IMR-90 (cell line): ENCODE data around the gene SLC37A3. TPM values are rescaled to one million over a fixed set of nuclear protein-coding genes. Genes with fewer than 3 reads are reported as not detected.

Experiments used
- ATAC-seq: fragments of 200-7000 bp; cut with Tn5 transposase; 2 replicates; pipeline ENCODE4 v1.9.1; 2020; ENCODE audit warnings: low read depth, mild to moderate bottlenecking, moderate library complexity
- BruUV-seq: library from RNA; stranded (reverse); fragments of 400-500 nt; replicated peaks from 2 replicates; lab custom pipeline; 2021; lab: Mats Ljungman, UMichigan
- CTCF ChIA-PET: fragments of 300-600 bp; formaldehyde crosslinking; extraction: SDS; loops from one replicate; lab custom pipeline; 2021; ENCODE audit warnings: antibody characterized with exemption; lab: Yijun Ruan, JAX
- POLR2A ChIA-PET: fragments of 300-600 bp; sonication (Branson Sonifier 250); formaldehyde crosslinking; loops from one replicate; lab custom pipeline; 2022; ENCODE audit warnings: antibody characterized with exemption; ENCODE audit not compliant: unreplicated experiment; lab: Charles Lee
- DNase-seq: peaks from one replicate; pipeline ENCODE4 v3.0.0; 2013
- H2AFZ ChIP-seq: replicated peaks from 2 replicates; pipeline ENCODE3; 2013; ENCODE audit warnings: low read length, mild to moderate bottlenecking; ENCODE audit not compliant: poor library complexity
- H2AK5ac ChIP-seq: 2 replicates; pipeline ENCODE4 v1.6.1; 2013; ENCODE audit warnings: low read depth, low read length, inconsistent platforms
- H2AK9ac ChIP-seq: replicated peaks from 2 replicates; pipeline ENCODE3; 2013; ENCODE audit warnings: mild to moderate bottlenecking, low read depth, low read length, moderate library complexity; ENCODE audit not compliant: poor library complexity
- H2BK120ac ChIP-seq: 2 replicates; pipeline ENCODE4 v1.6.1; 2013; ENCODE audit warnings: low read depth, low read length, inconsistent platforms
- H2BK15ac ChIP-seq: 3 replicates; pipeline ENCODE4 v1.6.1; 2013; ENCODE audit warnings: low read depth, low read length, inconsistent platforms
- H2BK20ac ChIP-seq: 2 replicates; pipeline ENCODE4 v1.6.1; 2013; ENCODE audit warnings: low read depth, mild to moderate bottlenecking, inconsistent platforms, low read length, moderate library complexity
- H2BK5ac ChIP-seq: 2 replicates; pipeline ENCODE4 v1.6.1; 2013; ENCODE audit warnings: mild to moderate bottlenecking, low read depth, low read length, inconsistent platforms; ENCODE audit not compliant: poor library complexity, severe bottlenecking
- H3K14ac ChIP-seq: replicated peaks from 2 replicates; pipeline ENCODE4 v1.6.1; 2013; ENCODE audit warnings: low read depth, low read length, inconsistent platforms
- H3K18ac ChIP-seq: 2 replicates; pipeline ENCODE4 v1.6.1; 2013; ENCODE audit warnings: low read depth, low read length, control low read depth
- H3K23ac ChIP-seq: 2 replicates; pipeline ENCODE4 v1.6.1; 2013; ENCODE audit warnings: low read depth, low read length, inconsistent platforms
- H3K27ac ChIP-seq: 2 replicates; pipeline ENCODE4 v1.5.1; 2013; ENCODE audit warnings: mild to moderate bottlenecking, control low read depth, low read length; ENCODE audit not compliant: insufficient read depth
- H3K27me3 ChIP-seq: 2 replicates; pipeline ENCODE4 v1.6.1; 2013; ENCODE audit warnings: low read length; ENCODE audit not compliant: control insufficient read depth, insufficient read depth
- H3K36me3 ChIP-seq: 2 replicates; pipeline ENCODE4 v1.6.1; 2013; ENCODE audit warnings: low read length, mixed read lengths; ENCODE audit not compliant: control insufficient read depth, insufficient read depth
- H3K4ac ChIP-seq: 2 replicates; pipeline ENCODE4 v1.6.1; 2013; ENCODE audit warnings: low read depth, low read length, inconsistent platforms
- H3K4me1 ChIP-seq: 2 replicates; pipeline ENCODE4 v1.6.1; 2013; ENCODE audit warnings: low read length, mixed read lengths; ENCODE audit not compliant: control insufficient read depth, insufficient read depth
- H3K4me2 ChIP-seq: 2 replicates; pipeline ENCODE4 v1.6.1; 2013; ENCODE audit warnings: low read depth, mild to moderate bottlenecking, control low read depth, low read length, moderate library complexity
- H3K4me3 ChIP-seq: 2 replicates; pipeline ENCODE4 v1.5.1; 2013; ENCODE audit warnings: low read depth, mild to moderate bottlenecking, control low read depth, low read length, moderate library complexity; ENCODE audit not compliant: insufficient read depth
- H3K56ac ChIP-seq: 2 replicates; pipeline ENCODE4 v1.6.1; 2013; ENCODE audit warnings: low read length, inconsistent platforms; ENCODE audit not compliant: insufficient read depth; ENCODE audit errors: extremely low read depth
- H3K79me1 ChIP-seq, 2 experiments: 2 replicates each; pipeline ENCODE4 v1.6.1; 2013; ENCODE audit warnings: low read length in 2 of 2, inconsistent platforms in 1 of 2, low read depth in 1 of 2
- H3K9ac ChIP-seq: 2 replicates; pipeline ENCODE4 v1.6.1; 2013; ENCODE audit warnings: low read depth, low read length, control low read depth
- H3K9me1 ChIP-seq: 2 replicates; pipeline ENCODE4 v1.6.1; 2013; ENCODE audit warnings: low read length, inconsistent platforms; ENCODE audit not compliant: insufficient read depth
- H3K9me3 ChIP-seq: 2 replicates; pipeline ENCODE4 v1.6.1; 2013; ENCODE audit warnings: low read length; ENCODE audit not compliant: control insufficient read depth, insufficient read depth
- H4K20me1 ChIP-seq: 2 replicates; pipeline ENCODE4 v1.6.1; 2013; ENCODE audit warnings: low read length, inconsistent platforms; ENCODE audit not compliant: insufficient read depth
- H4K5ac ChIP-seq: 2 replicates; pipeline ENCODE4 v1.6.1; 2013; ENCODE audit warnings: mild to moderate bottlenecking, low read depth, low read length, control low read depth
- H4K8ac ChIP-seq, 2 experiments: 2 replicates each; pipeline ENCODE4 v1.6.1; 2013; ENCODE audit warnings: low read depth in 2 of 2, low read length in 2 of 2, control low read depth in 1 of 2, inconsistent platforms in 1 of 2
- H4K91ac ChIP-seq: 2 replicates; pipeline ENCODE4 v1.6.1; 2013; ENCODE audit warnings: low read depth, low read length, inconsistent platforms; ENCODE audit not compliant: insufficient read depth
- BHLHE40 ChIP-seq: fragments of 150-350 bp; IDR thresholded peaks from 2 replicates; pipeline ENCODE4 v1.6.1; 2016; ENCODE audit warnings: mild to moderate bottlenecking, low read depth, low read length
- CEBPB ChIP-seq: IDR thresholded peaks from 2 replicates; pipeline ENCODE4 v1.6.1; 2012; ENCODE audit warnings: low read depth, low read length, improper control_type of control experiment
- CHD1 ChIP-seq: IDR thresholded peaks from 2 replicates; pipeline ENCODE4 v1.6.1; 2012; ENCODE audit warnings: low read depth, low read length, improper control_type of control experiment
- CTCF ChIP-seq: conservative IDR thresholded peaks from 2 replicates; pipeline ENCODE4 v1.5.1; 2012; ENCODE audit warnings: mild to moderate bottlenecking, low read depth, low read length, improper control_type of control experiment
- ELK1 ChIP-seq: fragments of 150-350 bp; IDR thresholded peaks from 2 replicates; pipeline ENCODE4 v1.6.1; 2016; ENCODE audit warnings: low read depth, mild to moderate bottlenecking, low read length, moderate library complexity, borderline replicate concordance
- FOS ChIP-seq: fragments of 150-350 bp; IDR thresholded peaks from 2 replicates; pipeline ENCODE4 v1.6.1; 2016; ENCODE audit warnings: low read depth, low read length
- MAFK ChIP-seq: IDR thresholded peaks from 2 replicates; pipeline ENCODE4 v1.6.1; 2012; ENCODE audit warnings: low read depth, low read length, improper control_type of control experiment
- MAZ ChIP-seq: IDR thresholded peaks from 2 replicates; pipeline ENCODE4 v1.6.1; 2012; ENCODE audit warnings: low read depth, mild to moderate bottlenecking, low read length, improper control_type of control experiment, moderate library complexity, borderline replicate concordance
- MXI1 ChIP-seq: IDR thresholded peaks from 2 replicates; pipeline ENCODE4 v1.6.1; 2012; ENCODE audit warnings: low read depth, mild to moderate bottlenecking, low read length, moderate library complexity, borderline replicate concordance
- NFE2L2 ChIP-seq: fragments of 150-350 bp; IDR thresholded peaks from 2 replicates; pipeline ENCODE4 v1.6.1; 2016; ENCODE audit warnings: low read depth, mild to moderate bottlenecking, low read length
- POLR2A ChIP-seq: IDR thresholded peaks from 2 replicates; pipeline ENCODE4 v1.6.1; 2012; ENCODE audit warnings: mild to moderate bottlenecking, low read depth, low read length
- RAD21 ChIP-seq: IDR thresholded peaks from 2 replicates; pipeline ENCODE4 v1.6.1; 2012; ENCODE audit warnings: low read length, improper control_type of control experiment
- RCOR1 ChIP-seq: IDR thresholded peaks from 2 replicates; pipeline ENCODE4 v1.6.1; 2012; ENCODE audit warnings: mild to moderate bottlenecking, low read length, improper control_type of control experiment; ENCODE audit not compliant: insufficient replicate concordance
- RFX5 ChIP-seq: IDR thresholded peaks from 2 replicates; pipeline ENCODE4 v1.8.0; 2012; ENCODE audit warnings: low read depth, mild to moderate bottlenecking, low read length, moderate library complexity
- USF2 ChIP-seq: fragments of 150-350 bp; IDR thresholded peaks from 2 replicates; pipeline ENCODE4 v1.6.1; 2017; ENCODE audit warnings: mild to moderate bottlenecking, antibody characterized with exemption, low read length, low read depth
- WGBS, 2 experiments: methylation state at CpG; one replicate each; pipeline versions ENCODE4 v1.1.5 to v1.1.7; 2013; ENCODE audit warnings: missing lambda C conversion rate in 2 of 2; ENCODE audit not compliant: insufficient read length in 1 of 2; ENCODE audit errors: extremely low coverage in 2 of 2; 5-methylcytosine and 5-hydroxymethylcytosine counted together
- dilution Hi-C: fragments of 300-500 bp; cut with HindIII; formaldehyde crosslinking; loops from one replicate; pipeline ENCODE4 v1.14.3; 2018; ENCODE audit warnings: low sequenced_read_pairs; ENCODE audit not compliant: unreplicated experiment
- in situ Hi-C: fragments of 300-500 bp; cut with MboI; formaldehyde crosslinking; loops from 3 replicates; pipeline ENCODE4 v1.14.3; 2019; ENCODE audit warnings: low sequenced_read_pairs, inconsistent platforms, mixed read lengths
- intact Hi-C: fragments of 100-400 bp; cut with micrococcal nuclease; formaldehyde crosslinking; loops from 2 replicates; pipeline ENCODE4 v1.10.0; 2022
- polyA plus RNA-seq, 3 experiments: library from polyadenylated mRNA; depleted of rRNA; stranded (reverse); fragments of >200 nt; gene quantifications; 2 replicates each; pipeline ENCODE4 v1.2.3, GENCODE V29; 2012; ENCODE audit warnings: low replicate concordance in 1 of 3
- total RNA-seq: library from RNA; depleted of rRNA; stranded (reverse); fragments of >200 nt; gene quantifications from 2 replicates; pipeline ENCODE4 v1.2.3, GENCODE V29; 2012

SLC37A3 gene
- total and polyA plus RNA-seq, 2 of the 4 experiments (the other 2 are of a cell fraction), result 43.2 to 45.3 TPM

- Histone ChIP-seq H3K9ac (no peak overlapping the region), H2AK9ac (no peak overlapping the region), H3K4ac (no peak overlapping the region), H4K5ac (no peak overlapping the region), H3K18ac (no peak overlapping the region), H3K4me3 (no peak overlapping the region), H3K23ac (no peak overlapping the region), H3K56ac (no peak overlapping the region), H3K4me1 (peaks cover 3% of the 10 kb centered on the region; the same call in 1 of the 2 replicates), H2BK20ac (no peak overlapping the region), H4K20me1 (peaks cover 38% of the 10 kb centered on the region), H2AFZ (no peak overlapping the region), H3K9me3 (no peaks in the 10 kb centered on the region), H3K36me3 (peaks cover 15% of the 10 kb centered on the region), H2BK5ac (no peak overlapping the region), H3K9me1 (peaks cover 5% of the 10 kb centered on the region; the same call in 1 of the 2 replicates), H3K4me2 (no peak overlapping the region), H3K27ac (no peak overlapping the region), H4K91ac (no peak overlapping the region), H3K27me3 (no peaks in the 10 kb centered on the region), H2BK15ac (no peak overlapping the region), H3K14ac (no peak overlapping the region), H2AK5ac (no peak overlapping the region; the same call in 1 of the 2 replicates), H2BK120ac (no peak overlapping the region), H4K8ac (no peak overlapping the region; a peak in 1 of 4 replicates), H3K79me1 (peaks cover 16 to 46% of the 10 kb centered on the region in 2 experiments)
- no peak for DNase-seq
- POLR2A ChIA-PET, result interaction anchor here (0.6 kb wide), 1 partner anchor 9 kb away, joined by 8 read pairs; no protein-coding TSS in a partner anchor
- in situ Hi-C loops (no loop called here), intact Hi-C loops (no loop called here), dilution Hi-C loops (no loop called here)
- CTCF ChIA-PET, result no interaction called here
- no CpG with 5 or more reads among the region's 6 CpGs for WGBS, 2 experiments
- BruUV-seq, result no TSS peak
- no peak for ATAC-seq
- TF ChIP-seq CTCF, result no peak
- TF ChIP-seq USF2, result no peak
- TF ChIP-seq NFE2L2, result no peak
- no peak for TF ChIP-seq FOS
- TF ChIP-seq RFX5, result no peak
- no peak for TF ChIP-seq RAD21
- TF ChIP-seq MAFK, result no peak
- no peak for TF ChIP-seq BHLHE40
- no peak for TF ChIP-seq CEBPB
- TF ChIP-seq CHD1, result no peak
- TF ChIP-seq ELK1, result no peak
- no peak for TF ChIP-seq POLR2A
- TF ChIP-seq MXI1, result no peak
- no peak for TF ChIP-seq RCOR1
- no peak for TF ChIP-seq MAZ
Measured at GRCh38 chr7:140383954-140384713, 14.2 kb downstream of the SLC37A3 start.
